RWPE2 (cell line): ENCODE results near the gene GPR45.

Experiments used
- ATAC-seq: fragments of 200-7000 bp; cut with Tn5 transposase; 3 replicates; pipeline ENCODE4 v1.9.1; 2021; ENCODE audit warnings: low read depth
- DNase-seq: peaks from one replicate; pipeline ENCODE4 v3.0.0-alpha.2; 2020; ENCODE audit warnings: low spot score
- H3K27ac ChIP-seq: fragments of 450-650 bp; 2 replicates; pipeline ENCODE4 v1.5.1; 2017; ENCODE audit warnings: mild to moderate bottlenecking; ENCODE audit not compliant: poor library complexity, severe bottlenecking
- H3K27me3 ChIP-seq: fragments of 250-450 bp; sonication (Bioruptor Pico); 2 replicates; pipeline ENCODE4 v1.5.1; 2021; ENCODE audit warnings: mild to moderate bottlenecking, moderate library complexity; ENCODE audit not compliant: insufficient read depth, poor library complexity, severe bottlenecking
- H3K36me3 ChIP-seq: fragments of 250-450 bp; sonication (Bioruptor Pico); 2 replicates; pipeline ENCODE4 v1.5.1; 2020; ENCODE audit warnings: low read depth, mild to moderate bottlenecking, moderate library complexity
- H3K4me1 ChIP-seq: fragments of 250-450 bp; sonication (Bioruptor Pico); 2 replicates; pipeline ENCODE4 v1.5.1; 2021; ENCODE audit warnings: mild to moderate bottlenecking, moderate library complexity; ENCODE audit not compliant: insufficient read depth, poor library complexity, severe bottlenecking
- H3K4me3 ChIP-seq: fragments of 250-450 bp; sonication (Bioruptor Pico); 2 replicates; pipeline ENCODE4 v1.5.1; 2021; ENCODE audit warnings: mild to moderate bottlenecking, moderate library complexity; ENCODE audit not compliant: severe bottlenecking
- H3K9me3 ChIP-seq: fragments of 250-450 bp; sonication (Bioruptor Pico); 2 replicates; pipeline ENCODE4 v1.5.1; 2021; ENCODE audit warnings: mild to moderate bottlenecking, moderate library complexity; ENCODE audit not compliant: severe bottlenecking
- CTCF ChIP-seq: fragments of 450-650 bp; IDR thresholded peaks from one replicate; pipeline ENCODE4 v1.5.1; 2017; ENCODE audit warnings: mild to moderate bottlenecking, moderate library complexity; ENCODE audit not compliant: poor library complexity, severe bottlenecking

Gene GPR45

GRCh38 chr2:105258835-105259350 is 17.4 kb downstream of the GPR45 start:
- DNase-seq = no peak
- Histone ChIP-seq H3K27me3 (no peaks in the 10 kb centered on the region), H3K4me1 (peaks cover 10% of the 10 kb centered on the region), H3K36me3 (no peaks in the 10 kb centered on the region), H3K9me3 (no peaks in the 10 kb centered on the region), H3K27ac (no peak overlapping the region), H3K4me3 (no peak overlapping the region)
- ATAC-seq = no peak
- no peak for TF ChIP-seq CTCF

GRCh38 chr2:105261061-105261460 is 19.5 kb downstream of the GPR45 start:
- Histone ChIP-seq H3K27ac (peak overlapping the region; percentile 36), H3K27me3 (no peaks in the 10 kb centered on the region), H3K36me3 (no peaks in the 10 kb centered on the region; the same call in 1 of the 2 replicates), H3K9me3 (no peaks in the 10 kb centered on the region), H3K4me1 (peaks cover 10% of the 10 kb centered on the region), H3K4me3 (no peak overlapping the region)
- TF ChIP-seq CTCF = no peak
- DNase-seq = no peak
- ATAC-seq = peak; percentile 99

GRCh38 chr2:105262651-105263091 is 21.1 kb downstream of the GPR45 start:
- no peak for ATAC-seq
- DNase-seq = no peak
- Histone ChIP-seq H3K9me3 (no peaks in the 10 kb centered on the region), H3K27ac (no peak overlapping the region), H3K4me1 (peaks cover 10% of the 10 kb centered on the region), H3K27me3 (no peaks in the 10 kb centered on the region), H3K36me3 (peaks cover 6% of the 10 kb centered on the region), H3K4me3 (no peak overlapping the region)
- no peak for TF ChIP-seq CTCF

GRCh38 chr2:105269426-105269825 is 27.9 kb downstream of the GPR45 start:
- Histone ChIP-seq H3K36me3 (peaks cover 42% of the 10 kb centered on the region), H3K27me3 (no peaks in the 10 kb centered on the region), H3K27ac (no peak overlapping the region), H3K4me3 (no peak overlapping the region), H3K9me3 (no peaks in the 10 kb centered on the region), H3K4me1 (no peaks in the 10 kb centered on the region)
- DNase-seq = no peak
- no peak for ATAC-seq
- no peak for TF ChIP-seq CTCF

GRCh38 chr2:105271393-105272045 is 30.0 kb downstream of the GPR45 start:
- Histone ChIP-seq H3K27me3 (no peaks in the 10 kb centered on the region), H3K4me3 (no peak overlapping the region), H3K36me3 (peaks cover 61% of the 10 kb centered on the region), H3K9me3 (no peaks in the 10 kb centered on the region), H3K27ac (no peak overlapping the region), H3K4me1 (no peaks in the 10 kb centered on the region)
- TF ChIP-seq CTCF = no peak
- DNase-seq (no peak), ATAC-seq (no peak)
